ENCODE results near the gene SSBP2.

The SSBP2 gene

DNA sequence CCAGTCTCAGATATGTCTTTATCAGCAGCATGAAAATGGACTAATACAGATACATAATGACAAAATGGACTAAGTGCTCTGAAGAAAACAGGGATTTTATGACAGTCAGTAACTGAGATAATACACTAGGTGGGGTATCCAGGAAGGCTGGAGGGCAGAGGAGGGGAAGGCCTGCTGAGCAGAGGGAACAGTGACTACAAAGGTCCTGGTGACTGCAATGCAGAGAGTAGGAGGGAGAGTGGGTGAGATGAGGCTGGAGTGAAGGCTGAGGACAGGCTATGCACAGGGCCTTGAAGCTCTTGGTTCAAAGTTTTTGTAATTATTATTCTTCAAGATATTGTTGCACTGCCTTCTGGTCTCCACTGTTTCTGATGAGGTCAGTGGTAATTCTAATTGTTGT is 361.9 kb downstream of the SSBP2 start:
- TF ChIP-seq CEBPB (IDR thresholded peaks at IDR 0.05), result no peak
- TF ChIP-seq, protein P1, sequence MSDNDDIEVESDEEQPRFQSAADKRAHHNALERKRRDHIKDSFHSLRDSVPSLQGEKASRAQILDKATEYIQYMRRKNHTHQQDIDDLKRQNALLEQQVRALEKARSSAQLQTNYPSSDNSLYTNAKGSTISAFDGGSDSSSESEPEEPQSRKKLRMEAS (IDR thresholded peaks at IDR 0.05), result no peak

DNA sequence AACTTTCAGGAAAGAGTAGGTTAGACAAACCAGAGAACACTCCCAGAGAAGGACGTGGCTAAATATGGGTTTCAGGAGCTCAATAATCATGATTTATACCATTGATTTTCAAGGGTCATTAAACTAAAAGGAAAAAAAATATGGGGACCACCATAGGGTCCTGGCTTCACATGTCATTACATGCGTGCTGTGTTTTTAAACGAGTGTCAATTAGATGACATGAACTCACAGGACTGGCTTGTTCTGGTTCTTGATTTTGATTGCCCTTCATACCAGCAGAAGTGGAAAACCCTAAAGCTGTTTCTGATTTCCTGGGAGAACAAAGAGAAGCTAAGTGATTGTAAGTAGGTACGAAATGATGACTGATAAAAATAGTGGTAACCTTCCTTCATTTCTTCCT is 362.7 kb downstream of the SSBP2 start:
- TF ChIP-seq FOXM1 (IDR thresholded peaks at IDR 0.05; ENCODE audit: borderline replicate concordance, low read depth), result no peak
- TF ChIP-seq CEBPB (IDR thresholded peaks at IDR 0.05), result no peak
- TF ChIP-seq, protein P1 (IDR thresholded peaks at IDR 0.05), result no peak
- no peak for TF ChIP-seq EGR1 (IDR thresholded peaks at IDR 0.05)
- no peak for TF ChIP-seq CREB1 (IDR thresholded peaks at IDR 0.05; ENCODE audit: low read depth)
- no peak for TF ChIP-seq YY1 (IDR thresholded peaks at IDR 0.05; ENCODE audit: low read depth)
- TF ChIP-seq TEAD4 (IDR thresholded peaks at IDR 0.05), result no peak
- TF ChIP-seq, protein P2, sequence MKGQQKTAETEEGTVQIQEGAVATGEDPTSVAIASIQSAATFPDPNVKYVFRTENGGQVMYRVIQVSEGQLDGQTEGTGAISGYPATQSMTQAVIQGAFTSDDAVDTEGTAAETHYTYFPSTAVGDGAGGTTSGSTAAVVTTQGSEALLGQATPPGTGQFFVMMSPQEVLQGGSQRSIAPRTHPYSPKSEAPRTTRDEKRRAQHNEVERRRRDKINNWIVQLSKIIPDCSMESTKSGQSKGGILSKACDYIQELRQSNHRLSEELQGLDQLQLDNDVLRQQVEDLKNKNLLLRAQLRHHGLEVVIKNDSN (IDR thresholded peaks at IDR 0.05), result no peak
- TF ChIP-seq TAF1 (IDR thresholded peaks at IDR 0.05; ENCODE audit: low read depth), result no peak

DNA sequence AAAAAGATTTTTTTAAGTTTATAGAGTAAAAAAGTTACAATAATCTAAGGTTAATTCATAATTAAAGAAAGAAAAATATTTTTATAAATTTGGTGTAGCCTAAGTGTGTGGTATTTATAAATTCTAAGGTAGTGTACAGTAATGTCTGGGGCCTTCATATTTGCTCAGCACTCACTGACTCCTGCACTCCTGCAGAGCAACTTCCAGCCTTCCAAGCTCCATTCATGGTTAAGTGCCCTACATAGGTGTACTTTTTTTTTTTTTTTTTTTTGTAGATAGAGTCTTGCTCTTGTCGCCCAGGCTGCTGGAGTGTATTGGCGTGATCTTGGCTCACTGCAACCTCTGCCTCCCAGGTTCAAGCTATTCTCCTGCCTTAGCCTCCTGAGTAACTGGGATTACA is 367.0 kb downstream of the SSBP2 start:
- TF ChIP-seq, protein P2 (IDR thresholded peaks at IDR 0.05), result no peak
- no peak for TF ChIP-seq TCF12 (IDR thresholded peaks at IDR 0.05; ENCODE audit: low read depth)
- TF ChIP-seq, protein P1 (IDR thresholded peaks at IDR 0.05), result no peak

DNA sequence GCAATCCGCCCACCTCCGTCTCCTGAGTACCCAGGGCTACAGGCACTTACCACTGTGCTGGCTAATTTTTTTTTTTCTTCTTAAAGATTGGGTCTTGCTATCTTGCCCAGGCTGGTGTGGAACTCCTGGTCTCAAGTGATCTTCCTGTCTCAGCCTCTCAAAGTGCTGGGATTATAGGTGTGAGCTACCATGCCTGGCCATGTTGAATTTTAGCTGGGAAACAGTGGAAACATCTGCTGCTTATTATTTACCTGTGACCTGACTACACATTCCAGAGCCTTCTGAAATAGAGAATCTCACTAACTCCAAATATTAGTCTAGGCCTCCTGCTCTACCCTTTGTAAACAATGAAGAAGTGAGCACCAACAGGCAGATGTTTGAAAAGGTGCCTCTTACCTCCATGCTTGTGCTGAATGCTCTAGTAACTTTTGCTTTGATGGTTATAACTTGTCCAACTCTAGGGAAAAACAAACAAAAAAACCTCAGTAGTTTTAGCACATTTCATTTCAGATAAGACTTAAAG is 379.5 kb downstream of the SSBP2 start:
- TF ChIP-seq TAF1 (IDR thresholded peaks at IDR 0.05; ENCODE audit: low read depth) (no peak), NFIC (IDR thresholded peaks at IDR 0.05) (no peak), FOXM1 (IDR thresholded peaks at IDR 0.05; ENCODE audit: borderline replicate concordance, low read depth) (no peak), YY1 (IDR thresholded peaks at IDR 0.05; ENCODE audit: low read depth) (no peak), RAD21 (IDR thresholded peaks at IDR 0.05; ENCODE audit: low read depth) (no peak), EP300 (IDR thresholded peaks at IDR 0.05; ENCODE audit: borderline replicate concordance) (no peak), ZBTB7A (IDR thresholded peaks at IDR 0.05; ENCODE audit: low read depth) (no peak), TEAD4 (IDR thresholded peaks at IDR 0.05) (no peak), EGR1 (IDR thresholded peaks at IDR 0.05) (no peak)
- TF ChIP-seq, protein P2 (IDR thresholded peaks at IDR 0.05), result no peak
- TF ChIP-seq, protein P1 (IDR thresholded peaks at IDR 0.05), result no peak
- TF ChIP-seq, protein P3, sequence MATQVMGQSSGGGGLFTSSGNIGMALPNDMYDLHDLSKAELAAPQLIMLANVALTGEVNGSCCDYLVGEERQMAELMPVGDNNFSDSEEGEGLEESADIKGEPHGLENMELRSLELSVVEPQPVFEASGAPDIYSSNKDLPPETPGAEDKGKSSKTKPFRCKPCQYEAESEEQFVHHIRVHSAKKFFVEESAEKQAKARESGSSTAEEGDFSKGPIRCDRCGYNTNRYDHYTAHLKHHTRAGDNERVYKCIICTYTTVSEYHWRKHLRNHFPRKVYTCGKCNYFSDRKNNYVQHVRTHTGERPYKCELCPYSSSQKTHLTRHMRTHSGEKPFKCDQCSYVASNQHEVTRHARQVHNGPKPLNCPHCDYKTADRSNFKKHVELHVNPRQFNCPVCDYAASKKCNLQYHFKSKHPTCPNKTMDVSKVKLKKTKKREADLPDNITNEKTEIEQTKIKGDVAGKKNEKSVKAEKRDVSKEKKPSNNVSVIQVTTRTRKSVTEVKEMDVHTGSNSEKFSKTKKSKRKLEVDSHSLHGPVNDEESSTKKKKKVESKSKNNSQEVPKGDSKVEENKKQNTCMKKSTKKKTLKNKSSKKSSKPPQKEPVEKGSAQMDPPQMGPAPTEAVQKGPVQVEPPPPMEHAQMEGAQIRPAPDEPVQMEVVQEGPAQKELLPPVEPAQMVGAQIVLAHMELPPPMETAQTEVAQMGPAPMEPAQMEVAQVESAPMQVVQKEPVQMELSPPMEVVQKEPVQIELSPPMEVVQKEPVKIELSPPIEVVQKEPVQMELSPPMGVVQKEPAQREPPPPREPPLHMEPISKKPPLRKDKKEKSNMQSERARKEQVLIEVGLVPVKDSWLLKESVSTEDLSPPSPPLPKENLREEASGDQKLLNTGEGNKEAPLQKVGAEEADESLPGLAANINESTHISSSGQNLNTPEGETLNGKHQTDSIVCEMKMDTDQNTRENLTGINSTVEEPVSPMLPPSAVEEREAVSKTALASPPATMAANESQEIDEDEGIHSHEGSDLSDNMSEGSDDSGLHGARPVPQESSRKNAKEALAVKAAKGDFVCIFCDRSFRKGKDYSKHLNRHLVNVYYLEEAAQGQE (IDR thresholded peaks at IDR 0.05; ENCODE audit: low read depth), result no peak

DNA sequence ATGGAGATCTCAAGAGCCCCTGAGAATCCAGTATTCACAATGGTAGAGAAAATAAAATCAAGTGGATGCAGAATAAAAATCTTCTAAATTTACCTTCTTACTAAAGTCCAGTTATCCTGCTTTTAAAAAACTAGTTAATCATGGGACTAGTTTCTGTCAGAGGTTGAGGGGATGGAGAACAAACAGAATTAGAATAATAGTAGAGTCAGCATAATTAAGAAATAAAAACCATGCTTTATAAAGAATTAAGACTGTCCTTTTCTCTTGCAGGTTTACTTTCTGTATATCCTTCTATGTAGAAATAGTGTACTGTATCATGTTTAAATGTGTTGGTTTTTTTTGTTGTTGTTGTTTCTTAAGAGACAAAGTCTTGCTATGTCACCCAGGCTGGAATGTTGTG is 380.0 kb downstream of the SSBP2 start:
- TF ChIP-seq CEBPB (IDR thresholded peaks at IDR 0.05) (no peak), NFIC (IDR thresholded peaks at IDR 0.05) (no peak), TEAD4 (IDR thresholded peaks at IDR 0.05) (no peak), CREB1 (IDR thresholded peaks at IDR 0.05; ENCODE audit: low read depth) (no peak), RAD21 (IDR thresholded peaks at IDR 0.05; ENCODE audit: low read depth) (no peak), TAF1 (IDR thresholded peaks at IDR 0.05; ENCODE audit: low read depth) (no peak), YY1 (IDR thresholded peaks at IDR 0.05; ENCODE audit: low read depth) (no peak), ZBTB7A (IDR thresholded peaks at IDR 0.05; ENCODE audit: low read depth) (no peak), EGR1 (IDR thresholded peaks at IDR 0.05) (no peak), FOXM1 (IDR thresholded peaks at IDR 0.05; ENCODE audit: borderline replicate concordance, low read depth) (no peak)
- TF ChIP-seq, protein P1 (IDR thresholded peaks at IDR 0.05), result no peak
- TF ChIP-seq, protein P2 (IDR thresholded peaks at IDR 0.05), result no peak

DNA sequence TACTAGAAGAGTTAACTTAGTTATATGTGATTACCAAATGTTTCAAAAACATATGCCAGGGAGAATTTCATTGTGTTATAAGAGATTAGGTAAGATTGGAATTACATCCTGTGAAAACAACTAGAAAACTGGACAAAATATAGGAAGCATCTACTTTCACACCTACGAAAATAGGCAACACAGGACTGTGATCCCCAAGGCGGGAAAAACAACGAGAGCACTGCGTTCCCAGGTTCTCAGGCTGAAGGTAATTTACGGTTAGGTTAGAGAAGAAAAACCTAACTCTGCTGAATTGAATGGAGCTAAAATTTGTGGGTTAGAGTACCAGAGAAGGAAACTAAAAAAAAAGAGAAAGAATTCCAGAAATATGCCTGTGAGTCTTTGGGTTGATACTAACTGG is 385.4 kb downstream of the SSBP2 start:
- TF ChIP-seq NFIC (IDR thresholded peaks at IDR 0.05), result no peak
- TF ChIP-seq TCF12 (IDR thresholded peaks at IDR 0.05; ENCODE audit: low read depth), result no peak
- TF ChIP-seq TEAD4 (IDR thresholded peaks at IDR 0.05), result no peak
- TF ChIP-seq EGR1 (IDR thresholded peaks at IDR 0.05), result no peak
- TF ChIP-seq, protein P1 (IDR thresholded peaks at IDR 0.05), result no peak
- no peak for TF ChIP-seq ZBTB7A (IDR thresholded peaks at IDR 0.05; ENCODE audit: low read depth)
- no peak for TF ChIP-seq FOXM1 (IDR thresholded peaks at IDR 0.05; ENCODE audit: borderline replicate concordance, low read depth)

Data from Ishikawa (cell line).